CD14-positive monocyte (primary cell): ENCODE results near the gene UBE2D3. TPM values are rescaled to one million over a fixed set of nuclear protein-coding genes. Genes with fewer than 3 reads are reported as not detected.

ENCODE experiments used
- DNase-seq, 3 donors: peaks; one replicate each; pipeline ENCODE4 v3.0.0-alpha.2; 2011 to 2022
- H2AFZ ChIP-seq: 2 replicates; pipeline ENCODE4 v1.6.0; 2012; ENCODE audit warnings: mild to moderate bottlenecking, low read depth, low read length, inconsistent platforms; ENCODE audit not compliant: insufficient read depth, poor library complexity, severe bottlenecking
- H3K27ac ChIP-seq, 2 donors: 1 replicate in 1 of 2; 2 replicates in 1 of 2; pipeline ENCODE4 v1.5.1; 2012 to 2013; ENCODE audit warnings: low read length in 2 of 2, control low read depth in 1 of 2, inconsistent platforms in 1 of 2, low read depth in 1 of 2, mild to moderate bottlenecking in 1 of 2
- H3K27me3 ChIP-seq, 2 donors: one replicate each; pipeline versions ENCODE4 v1.6.0 to v1.6.1; 2011 to 2013; ENCODE audit warnings: low read length in 2 of 2; ENCODE audit not compliant: control insufficient read depth in 2 of 2, insufficient read depth in 2 of 2
- H3K36me3 ChIP-seq, 2 donors: replicated peaks in 1 of 2; 1 replicate in 1 of 2; 2 replicates in 1 of 2; pipeline versions ENCODE4 v1.5.1 to v1.6.1; 2012 to 2013; ENCODE audit warnings: low read length in 2 of 2, control low read depth in 1 of 2, inconsistent platforms in 1 of 2, mild to moderate bottlenecking in 1 of 2; ENCODE audit not compliant: insufficient read depth in 2 of 2, control insufficient read depth in 1 of 2
- H3K4me1 ChIP-seq, 2 donors: 1 replicate in 1 of 2; 2 replicates in 1 of 2; pipeline versions ENCODE4 v1.5.1 to v1.6.1; 2012 to 2013; ENCODE audit warnings: low read length in 2 of 2, control low read depth in 1 of 2, inconsistent platforms in 1 of 2, mild to moderate bottlenecking in 1 of 2, moderate library complexity in 1 of 2; ENCODE audit not compliant: insufficient read depth in 2 of 2, control insufficient read depth in 1 of 2
- H3K4me2 ChIP-seq: replicated peaks from 2 replicates; pipeline ENCODE3; 2012; ENCODE audit warnings: low read length, moderate library complexity, mild to moderate bottlenecking; ENCODE audit not compliant: poor library complexity, severe bottlenecking; ENCODE audit errors: extremely low read depth
- H3K4me3 ChIP-seq, 3 experiments: fragments of 200-600 bp in 1 of 3; sonication (generic) in 1 of 3; replicated peaks in 1 of 3; 1 replicate in 2 of 3; 2 replicates in 1 of 3; pipeline ENCODE4 v1.5.1; 2011 to 2013; ENCODE audit warnings: low read length in 3 of 3, mild to moderate bottlenecking in 3 of 3, control low read depth in 2 of 3, low read depth in 2 of 3, inconsistent platforms in 1 of 3, moderate library complexity in 1 of 3
- H3K79me2 ChIP-seq: 2 replicates; pipeline ENCODE4 v1.6.0; 2012; ENCODE audit warnings: mild to moderate bottlenecking, control low read depth, inconsistent platforms, low read length, moderate library complexity; ENCODE audit not compliant: insufficient read depth
- H3K9ac ChIP-seq: 2 replicates; pipeline ENCODE4 v1.6.0; 2017; ENCODE audit warnings: low read length, mild to moderate bottlenecking; ENCODE audit not compliant: insufficient read depth, poor library complexity, severe bottlenecking
- H3K9me3 ChIP-seq, 2 donors: replicated peaks in 1 of 2; 1 replicate in 1 of 2; 2 replicates in 1 of 2; pipeline versions ENCODE4 v1.5.1 to v1.6.1; 2012 to 2013; ENCODE audit warnings: low read length in 2 of 2, control low read depth in 1 of 2; ENCODE audit not compliant: control insufficient read depth in 1 of 2, insufficient read depth in 1 of 2
- H4K20me1 ChIP-seq: 2 replicates; pipeline ENCODE4 v1.6.0; 2012; ENCODE audit warnings: mild to moderate bottlenecking, low read length, control low read depth, moderate library complexity; ENCODE audit not compliant: insufficient read depth
- H3K27ac Mint-ChIP-seq, 7 donors: one replicate each; pipeline ENCODE4 v1.8.0; 2020; ENCODE audit warnings: mild to moderate bottlenecking in 7 of 7, mixed read lengths in 7 of 7, moderate library complexity in 6 of 7, inconsistent platforms in 2 of 7
- H3K27me3 Mint-ChIP-seq, 3 donors: one replicate each; pipeline ENCODE4 v1.8.0; 2021 to 2022; ENCODE audit warnings: low read depth in 3 of 3, mild to moderate bottlenecking in 3 of 3, mixed read lengths in 3 of 3, moderate library complexity in 3 of 3, inconsistent platforms in 1 of 3
- H3K36me3 Mint-ChIP-seq, 2 donors: one replicate each; pipeline ENCODE4 v1.8.0; 2020; ENCODE audit warnings: mixed read lengths in 2 of 2, inconsistent platforms in 1 of 2, mild to moderate bottlenecking in 1 of 2
- H3K4me1 Mint-ChIP-seq: one replicate; pipeline ENCODE4 v1.8.0; 2020; ENCODE audit warnings: mild to moderate bottlenecking, mixed read lengths
- H3K4me3 Mint-ChIP-seq, 2 donors: one replicate each; pipeline ENCODE4 v1.8.0; 2020; ENCODE audit warnings: mild to moderate bottlenecking in 2 of 2, mixed read lengths in 2 of 2, moderate library complexity in 1 of 2
- H3K9me3 Mint-ChIP-seq, 7 donors: one replicate each; pipeline ENCODE4 v1.8.0; 2020 to 2022; ENCODE audit warnings: mixed read lengths in 7 of 7, mild to moderate bottlenecking in 6 of 7, moderate library complexity in 6 of 7, inconsistent platforms in 2 of 7
- CTCF ChIP-seq: fragments of 200-600 bp; IDR thresholded peaks from one replicate; pipeline ENCODE4 v1.8.0; 2022; ENCODE audit warnings: antibody characterized with exemption, mild to moderate bottlenecking
- WGBS: methylation state at CpG from one replicate; pipeline ENCODE4 v1.1.5; 2013; ENCODE audit warnings: missing lambda C conversion rate; ENCODE audit not compliant: insufficient coverage; 5-methylcytosine and 5-hydroxymethylcytosine counted together
- intact Hi-C, 2 donors: fragments of 100-400 bp; cut with micrococcal nuclease; formaldehyde crosslinking; loops; one replicate each; pipeline versions ENCODE4 v1.15.0 to v1.15.1; 2023
- polyA plus RNA-seq, 3 donors: library from polyadenylated mRNA; depleted of rRNA in 1 of 3; unstranded in 2 of 3; stranded (reverse) in 1 of 3; fragments of 300-500 nt in 2 of 3; fragments of >200 nt in 1 of 3; fragmentation: Illumina TruSeq in 2 of 3; gene quantifications; 1 replicate in 2 of 3; 2 replicates in 1 of 3; pipeline ENCODE4 v1.2.3, GENCODE V29; 2012 to 2021

Gene UBE2D3
- polyA plus RNA-seq, 3 donors: 340 to 499 (median 457) TPM

GRCh38 chr4:102824398-102824797, 3.0 kb downstream of the UBE2D3 start:
- intact Hi-C loops: loop anchor here (10.0 kb wide), 2 partner anchors 70 to 140 kb away; no protein-coding TSS in a partner anchor
- Histone ChIP-seq H3K27ac (peak overlapping the region in 1 of 2 donors; percentile 99), H3K4me3 (peak overlapping the region; percentile 98 to 100 (median 99)), H3K79me2 (peaks cover 85% of the 10 kb centered on the region), H2AFZ (no peak overlapping the region), H3K9ac (peak overlapping the region; percentile 100), H3K36me3 (peaks cover 6 to 16% of the 10 kb centered on the region in 2 donors), H3K9me3 (no peaks in the 10 kb centered on the region), H3K4me2 (peak overlapping the region; percentile 94), H3K4me1 (peaks cover 48 to 67% of the 10 kb centered on the region in 2 donors), H3K27me3 (no peaks in the 10 kb centered on the region), H4K20me1 (peaks cover 73% of the 10 kb centered on the region)
- Mint-ChIP-seq H3K36me3 (peaks cover 11 to 25% of the 10 kb centered on the region in 2 donors), H3K27ac (peak overlapping the region in 1 of 7 donors; percentile 40), H3K9me3 (peaks cover 0 to 3% (median 0%) of the 10 kb centered on the region in 7 donors), H3K4me1 (peaks cover 56% of the 10 kb centered on the region), H3K4me3 (no peak overlapping the region), H3K27me3 (no peaks in the 10 kb centered on the region)
- no CpG with 5 or more reads among the region's 2 CpGs for WGBS
- no peak for DNase-seq
- TF ChIP-seq CTCF: no peak

DNA sequence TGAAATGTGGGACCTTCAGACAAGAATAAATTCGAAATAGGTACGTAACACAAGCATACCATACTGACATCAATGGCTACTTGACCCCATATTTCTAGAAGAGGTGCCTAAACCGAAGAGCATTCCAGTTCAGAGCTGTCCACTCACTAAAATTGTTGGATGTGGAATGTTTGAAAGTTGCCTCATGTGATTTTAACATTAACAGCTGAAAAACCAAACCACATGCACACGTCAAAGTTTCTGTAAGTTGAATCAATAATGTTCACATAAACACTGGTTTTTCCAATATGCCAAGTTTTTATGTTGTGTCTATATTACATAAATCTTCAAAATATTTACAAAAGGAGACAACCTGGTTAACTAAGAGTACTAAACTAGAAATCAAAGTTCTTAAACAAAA, 3.5 kb downstream of the UBE2D3 start:
- Mint-ChIP-seq H3K4me3 (peak overlapping the region in 1 of 2 donors; percentile 35), H3K36me3 (peaks cover 11 to 27% of the 10 kb centered on the region in 2 donors), H3K9me3 (peaks cover 0 to 3% (median 0%) of the 10 kb centered on the region in 7 donors), H3K27ac (peak overlapping the region in 1 of 7 donors; percentile 28), H3K4me1 (peaks cover 52% of the 10 kb centered on the region), H3K27me3 (no peaks in the 10 kb centered on the region)
- Histone ChIP-seq H3K79me2 (peaks cover 85% of the 10 kb centered on the region), H4K20me1 (peaks cover 78% of the 10 kb centered on the region), H3K27me3 (no peaks in the 10 kb centered on the region), H3K4me1 (peaks cover 49 to 66% of the 10 kb centered on the region in 2 donors), H2AFZ (no peak overlapping the region), H3K27ac (peak overlapping the region in 1 of 2 donors; percentile 99), H3K9me3 (no peaks in the 10 kb centered on the region), H3K36me3 (peaks cover 6 to 16% of the 10 kb centered on the region in 2 donors), H3K4me2 (peak overlapping the region; percentile 94), H3K4me3 (peak overlapping the region; percentile 98 to 100 (median 99)), H3K9ac (peak overlapping the region; percentile 100)
- no peak for DNase-seq
- no CpG with 5 or more reads among the region's 4 CpGs for WGBS
- intact Hi-C loops: loop anchor here (10.0 kb wide), 2 partner anchors 69 to 139 kb away; no protein-coding TSS in a partner anchor
- TF ChIP-seq CTCF: no peak
